Measurements from ENCODE around the gene KRT77.

DNA sequence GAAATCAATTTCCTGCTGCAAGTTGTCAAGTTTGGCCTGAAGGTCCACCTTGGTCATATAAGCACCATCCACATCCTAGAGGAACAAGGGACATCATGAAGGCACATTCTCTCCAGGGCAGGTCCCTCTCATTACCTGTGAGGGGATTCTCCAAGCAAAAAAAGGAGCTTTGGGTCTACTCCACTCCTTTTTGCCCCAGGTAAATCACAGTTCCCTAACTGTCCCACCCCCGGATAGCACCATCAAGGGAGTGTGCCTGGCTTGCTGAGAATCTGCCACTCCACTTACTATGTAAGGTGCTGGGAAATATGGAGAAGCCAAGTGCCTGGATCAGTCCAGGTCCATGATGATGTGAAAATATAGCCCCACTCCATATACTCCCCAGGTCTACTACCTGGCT, 25.7 kb downstream of the KRT77 start:
- TF ChIP-seq, protein P1, sequence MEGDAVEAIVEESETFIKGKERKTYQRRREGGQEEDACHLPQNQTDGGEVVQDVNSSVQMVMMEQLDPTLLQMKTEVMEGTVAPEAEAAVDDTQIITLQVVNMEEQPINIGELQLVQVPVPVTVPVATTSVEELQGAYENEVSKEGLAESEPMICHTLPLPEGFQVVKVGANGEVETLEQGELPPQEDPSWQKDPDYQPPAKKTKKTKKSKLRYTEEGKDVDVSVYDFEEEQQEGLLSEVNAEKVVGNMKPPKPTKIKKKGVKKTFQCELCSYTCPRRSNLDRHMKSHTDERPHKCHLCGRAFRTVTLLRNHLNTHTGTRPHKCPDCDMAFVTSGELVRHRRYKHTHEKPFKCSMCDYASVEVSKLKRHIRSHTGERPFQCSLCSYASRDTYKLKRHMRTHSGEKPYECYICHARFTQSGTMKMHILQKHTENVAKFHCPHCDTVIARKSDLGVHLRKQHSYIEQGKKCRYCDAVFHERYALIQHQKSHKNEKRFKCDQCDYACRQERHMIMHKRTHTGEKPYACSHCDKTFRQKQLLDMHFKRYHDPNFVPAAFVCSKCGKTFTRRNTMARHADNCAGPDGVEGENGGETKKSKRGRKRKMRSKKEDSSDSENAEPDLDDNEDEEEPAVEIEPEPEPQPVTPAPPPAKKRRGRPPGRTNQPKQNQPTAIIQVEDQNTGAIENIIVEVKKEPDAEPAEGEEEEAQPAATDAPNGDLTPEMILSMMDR (tag by site-specific recombination; IDR thresholded peaks at IDR 0.05), result no peak
- TF ChIP-seq ZNF623 (tag by site-specific recombination; IDR thresholded peaks at IDR 0.05) (no peak), ZBTB8A (tag by site-specific recombination; IDR thresholded peaks at IDR 0.05) (no peak)

Measured in HEK293 (cell line).